Fibroblast of mammary gland (primary cell): Measurements from ENCODE around the gene CARS1.

Experiments used
- DNase-seq: peaks from one replicate; pipeline ENCODE4 v3.0.0-alpha.2; 2010; ENCODE audit warnings: low read depth
- H3K4me3 ChIP-seq: 2 replicates; pipeline ENCODE4 v1.5.1; 2011; ENCODE audit warnings: low read depth, mild to moderate bottlenecking, low read length, moderate library complexity; ENCODE audit not compliant: control insufficient read depth
- TF ChIP-seq, protein P1 (sequence below): conservative IDR thresholded peaks from 2 replicates; pipeline ENCODE4 v1.5.1; 2011; ENCODE audit warnings: low read depth, low read length, inconsistent platforms; ENCODE audit not compliant: control insufficient read depth, insufficient read depth

CARS1 gene

DNA sequence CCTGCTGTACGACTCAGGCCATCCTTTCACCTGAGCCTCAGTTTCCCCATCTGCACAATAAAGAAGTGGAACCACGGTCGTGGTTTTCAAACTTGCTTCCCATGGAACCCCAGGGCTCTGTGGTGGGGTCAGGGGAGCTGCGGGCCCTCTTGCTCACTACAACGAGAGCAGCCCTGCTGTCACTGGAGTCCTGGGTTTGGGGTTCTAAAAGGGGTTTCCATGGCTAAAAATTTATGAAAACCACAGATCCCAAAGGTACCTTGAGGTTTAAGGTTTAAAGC, 45.4 kb upstream of the CARS1 start:
- DNase-seq, result no peak
- TF ChIP-seq, protein P1, sequence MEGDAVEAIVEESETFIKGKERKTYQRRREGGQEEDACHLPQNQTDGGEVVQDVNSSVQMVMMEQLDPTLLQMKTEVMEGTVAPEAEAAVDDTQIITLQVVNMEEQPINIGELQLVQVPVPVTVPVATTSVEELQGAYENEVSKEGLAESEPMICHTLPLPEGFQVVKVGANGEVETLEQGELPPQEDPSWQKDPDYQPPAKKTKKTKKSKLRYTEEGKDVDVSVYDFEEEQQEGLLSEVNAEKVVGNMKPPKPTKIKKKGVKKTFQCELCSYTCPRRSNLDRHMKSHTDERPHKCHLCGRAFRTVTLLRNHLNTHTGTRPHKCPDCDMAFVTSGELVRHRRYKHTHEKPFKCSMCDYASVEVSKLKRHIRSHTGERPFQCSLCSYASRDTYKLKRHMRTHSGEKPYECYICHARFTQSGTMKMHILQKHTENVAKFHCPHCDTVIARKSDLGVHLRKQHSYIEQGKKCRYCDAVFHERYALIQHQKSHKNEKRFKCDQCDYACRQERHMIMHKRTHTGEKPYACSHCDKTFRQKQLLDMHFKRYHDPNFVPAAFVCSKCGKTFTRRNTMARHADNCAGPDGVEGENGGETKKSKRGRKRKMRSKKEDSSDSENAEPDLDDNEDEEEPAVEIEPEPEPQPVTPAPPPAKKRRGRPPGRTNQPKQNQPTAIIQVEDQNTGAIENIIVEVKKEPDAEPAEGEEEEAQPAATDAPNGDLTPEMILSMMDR, result no peak
- no peak overlapping the region for H3K4me3 ChIP-seq

DNA sequence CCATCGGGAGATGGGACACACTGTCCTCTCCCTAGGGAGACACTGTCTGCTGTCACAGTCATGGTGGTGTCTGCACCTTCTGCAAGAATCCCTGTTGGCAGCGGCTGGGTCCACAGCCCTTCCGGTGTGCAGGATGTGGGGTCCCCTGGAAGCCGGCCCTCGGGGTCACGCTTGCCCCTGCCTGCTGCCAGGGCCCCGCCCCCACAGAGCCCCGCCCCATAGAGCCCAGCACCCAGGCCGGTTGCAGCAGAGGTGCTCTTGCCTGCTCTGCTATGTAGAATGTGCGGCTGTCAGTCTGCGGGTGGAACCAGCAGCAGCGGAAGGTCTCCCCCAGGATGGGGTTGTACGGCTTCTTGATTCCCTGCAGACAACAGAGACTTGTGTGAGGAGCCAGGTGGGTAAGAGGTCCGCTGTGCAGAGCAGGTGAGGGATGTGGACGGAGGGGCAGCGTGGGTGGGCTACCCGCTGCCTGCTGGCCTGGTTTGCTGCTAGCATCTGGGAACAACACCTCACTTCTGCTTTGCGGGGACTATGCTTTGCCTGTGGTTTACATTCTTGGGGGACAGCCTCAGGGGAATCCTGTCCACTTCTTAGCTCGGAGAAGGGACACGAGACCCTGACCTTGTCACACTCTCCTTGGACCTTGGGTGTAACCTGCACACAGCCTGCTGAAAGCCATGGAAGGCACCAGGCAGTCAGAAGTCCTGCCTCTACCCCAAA, 44.9 kb upstream of the CARS1 start:
- no peak for DNase-seq
- no peak overlapping the region for H3K4me3 ChIP-seq
- TF ChIP-seq, protein P1, result no peak

- no peak overlapping the region for H3K4me3 ChIP-seq
Observed at GRCh38 chr11:3099178-3099577, 42.0 kb upstream of the CARS1 start.

GRCh38 chr11:3096909-3097530, 39.8 kb upstream of the CARS1 start:
- TF ChIP-seq, protein P1, result no peak
- DNase-seq, result no peak

More at GRCh38 chr11:3099178-3099577, 42.0 kb upstream of the CARS1 start:
- no peak for DNase-seq
- TF ChIP-seq, protein P1, result no peak

DNA sequence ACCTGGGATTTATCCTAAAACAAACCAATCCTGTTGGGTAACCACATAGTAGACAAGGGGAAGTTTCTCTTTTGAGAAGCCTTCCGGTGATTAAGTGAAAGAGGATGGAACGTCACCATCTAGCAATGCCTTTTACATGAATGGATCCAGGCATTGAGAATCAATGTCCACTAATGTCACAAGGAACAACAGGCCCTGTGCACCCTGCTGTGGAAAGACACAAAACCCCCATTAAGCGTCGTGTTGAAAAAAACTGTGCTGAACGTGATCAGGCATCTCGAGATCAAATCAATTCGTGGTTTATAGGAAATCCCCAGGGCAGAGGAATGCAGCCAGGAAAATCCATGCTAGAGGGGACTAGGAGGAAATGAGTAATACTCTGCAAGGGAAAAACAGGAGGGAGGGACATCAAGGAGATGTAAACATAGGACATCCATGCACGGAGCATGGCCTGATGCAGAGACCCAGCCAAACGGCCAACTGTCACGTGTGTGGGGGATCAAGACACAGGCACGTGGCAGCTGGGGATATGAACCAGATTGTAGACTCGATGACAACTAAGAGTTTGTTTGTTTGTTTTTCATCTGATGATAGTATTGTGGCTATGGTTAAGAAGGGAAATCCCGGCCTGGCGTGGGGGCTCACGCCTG, 38.6 kb upstream of the CARS1 start:
- H3K4me3 ChIP-seq, result peak overlapping the region; percentile 17
- DNase-seq, result peak; percentile 89
- TF ChIP-seq, protein P1, result no peak

More at GRCh38 chr11:3096909-3097530, 39.8 kb upstream of the CARS1 start:
- no peak overlapping the region for H3K4me3 ChIP-seq

DNA sequence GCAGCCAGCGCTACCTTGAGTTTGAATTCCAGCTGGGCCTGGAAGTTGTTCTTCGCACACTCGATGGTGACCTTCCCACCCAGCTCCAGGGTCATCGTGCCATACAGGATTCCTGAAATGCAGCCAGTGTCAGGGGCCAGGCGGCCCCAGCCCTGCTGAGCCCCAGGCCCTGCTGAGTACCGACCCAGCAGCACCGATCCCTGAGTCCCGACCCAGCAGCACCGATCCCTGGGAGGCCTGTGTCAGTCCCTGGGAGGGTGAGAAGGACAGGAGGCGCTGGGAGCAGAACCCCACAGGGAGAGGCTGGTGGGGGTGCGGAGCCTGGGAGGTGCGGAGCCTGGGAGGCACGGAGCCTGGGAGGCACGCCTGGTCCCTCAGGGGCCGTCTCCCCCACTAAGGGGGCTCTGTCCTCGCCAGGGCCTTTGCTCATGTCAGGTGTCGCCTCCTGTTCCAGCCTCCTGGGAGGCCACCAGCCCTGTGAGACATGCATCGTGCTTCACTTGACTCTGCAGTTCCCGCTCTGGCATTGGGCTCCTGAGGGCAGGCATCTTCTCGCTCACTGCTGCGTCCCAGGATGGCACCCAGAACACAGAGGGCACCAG, 37.1 kb upstream of the CARS1 start:
- TF ChIP-seq, protein P1, result no peak
- DNase-seq, result no peak
- H3K4me3 ChIP-seq, result no peak overlapping the region
